OCI-LY1 (cell line): ENCODE measurements around the gene CD164L2.

Experiments used
- CTCF ChIP-seq: fragments of 200-600 bp; sonication (generic), shearing (Covaris generic); IDR thresholded peaks from 2 replicates; pipeline ENCODE4 v1.5.1; 2017; ENCODE audit warnings: mild to moderate bottlenecking, antibody characterized with exemption, low read length, moderate library complexity, mixed read lengths
- EZH2 ChIP-seq: fragments of 200-600 bp; sonication (generic), shearing (Covaris generic); IDR thresholded peaks from 2 replicates; pipeline ENCODE4 v1.8.0; 2017; ENCODE audit warnings: borderline replicate concordance, mixed run types, mild to moderate bottlenecking, antibody characterized with exemption, low read length, moderate library complexity, mixed read lengths

- no peak for TF ChIP-seq CTCF
- no peak for TF ChIP-seq EZH2
Observed at GRCh38 chr1:27363766-27364695, 19.1 kb downstream of the CD164L2 start.
